Measurements from ENCODE around the gene HS3ST3B1. TPM values are rescaled to one million over a fixed set of nuclear protein-coding genes. Genes with fewer than 3 reads are reported as not detected.
A peak's percentile ranks its signal among the peaks of the same experiment; 100 is the strongest.

The HS3ST3B1 gene
- total and polyA plus RNA-seq, 2 of the 4 experiments (the other 2 are of a cell fraction): 3.1 to 4.3 TPM

DNA sequence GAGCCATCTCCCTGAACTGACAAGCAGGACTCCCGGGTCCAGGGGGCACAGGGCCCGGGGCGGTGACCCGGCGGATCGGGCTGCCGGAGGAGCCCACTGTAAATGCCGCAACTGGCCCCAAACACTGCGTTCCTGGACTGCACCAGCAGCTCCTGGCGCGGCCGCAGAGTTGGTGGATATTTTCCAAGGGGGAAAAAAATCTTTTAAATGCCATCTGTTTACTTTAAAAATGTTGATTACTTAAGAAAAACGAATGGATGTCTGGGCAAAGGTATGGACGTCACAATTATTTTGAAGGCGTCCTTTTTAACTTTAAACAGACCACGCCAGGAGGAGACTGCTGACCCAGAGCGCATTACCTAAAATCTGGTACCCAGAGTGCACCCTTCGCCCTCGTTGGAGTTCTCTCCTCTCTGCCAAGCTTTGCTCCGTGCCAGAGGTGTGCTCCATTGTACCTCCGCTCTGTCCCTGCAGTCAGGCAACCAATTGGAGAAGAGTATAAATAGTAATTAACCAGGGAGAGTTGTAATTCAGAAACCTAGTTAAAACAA lies 3.4 kb downstream of the HS3ST3B1 start:
- 0 out of 2 replicates have a peak overlapping the region, but pooled peaks have one; percentile 67 for H2AK5ac ChIP-seq (ENCODE audit: low read depth, low read length)
- H3K4me3 ChIP-seq (ENCODE audit: insufficient read depth, low read depth, low read length): peak overlapping the region; percentile 95
- peaks cover 15 to 40% of the 10 kb centered on the region in 2 experiments for H3K79me1 ChIP-seq (ENCODE audit: low read depth in 1 of 2, low read length in 2 of 2)
- no TSS peak for BruUV-seq (replicated peaks)
- ChIA-PET POLR2A (ENCODE audit: unreplicated experiment) (no interaction called here), CTCF (interaction anchor here (0.8 to 1.4 kb wide), 2 partner anchors 623 to 853 kb away, joined by 3 read pairs; no protein-coding TSS in a partner anchor)
- H3K56ac ChIP-seq (ENCODE audit: extremely low read depth, insufficient read depth, low read length): no peak overlapping the region
- H3K27me3 ChIP-seq (ENCODE audit: control insufficient read depth, insufficient read depth, low read length): no peaks in the 10 kb centered on the region
- H2BK120ac ChIP-seq (ENCODE audit: low read depth, low read length): peak overlapping the region; percentile 79
- in situ Hi-C loops (cut with MboI; ENCODE audit: low sequenced_read_pairs) (loop anchor here (5.0 to 10.0 kb wide), 3 partner anchors 239 to 967 kb away; partner anchors contain the start of gene COX10), intact Hi-C loops (cut with micrococcal nuclease) (loop anchor here (2.0 to 5.0 kb wide), 2 partner anchors 435 to 868 kb away; no protein-coding TSS in a partner anchor), dilution Hi-C loops (cut with HindIII; ENCODE audit: low sequenced_read_pairs, unreplicated experiment) (no loop called here)
- peak overlapping the region; percentile 62; the same call in 1 of the 2 replicates for H3K4ac ChIP-seq (ENCODE audit: low read depth, low read length)
- ATAC-seq (ENCODE audit: low read depth) (no peak), DNase-seq (no peak)
- peak overlapping the region; percentile 80 for H2AFZ ChIP-seq (replicated peaks; ENCODE audit: low read length, poor library complexity)
- H3K27ac ChIP-seq (ENCODE audit: insufficient read depth, low read length): peak overlapping the region; percentile 44
- peak overlapping the region; percentile 51 to 70; a peak in 2 of 4 replicates for H4K8ac ChIP-seq (ENCODE audit: low read depth in 2 of 2, low read length in 2 of 2)
- H3K23ac ChIP-seq (ENCODE audit: low read depth, low read length): peak overlapping the region; percentile 90
- H3K9me1 ChIP-seq (ENCODE audit: insufficient read depth, low read length): peaks cover 8% of the 10 kb centered on the region; the same call in 1 of the 2 replicates
- H3K9ac ChIP-seq (ENCODE audit: low read depth, low read length): peak overlapping the region; percentile 42; the same call in 1 of the 2 replicates
- peak overlapping the region; percentile 43; the same call in 1 of the 2 replicates for H2BK20ac ChIP-seq (ENCODE audit: low read depth, low read length)
- H4K5ac ChIP-seq (ENCODE audit: low read depth, low read length): peak overlapping the region; percentile 23; the same call in 1 of the 2 replicates
- H3K4me2 ChIP-seq (ENCODE audit: low read depth, low read length): peak overlapping the region; percentile 75
- peaks cover 3% of the 10 kb centered on the region for H3K36me3 ChIP-seq (ENCODE audit: control insufficient read depth, insufficient read depth, low read length)
- H3K18ac ChIP-seq (ENCODE audit: low read depth, low read length): no peak overlapping the region; the same call in 1 of the 2 replicates
- H3K14ac ChIP-seq (replicated peaks; ENCODE audit: low read depth, low read length): peak overlapping the region; percentile 55
- peak overlapping the region; percentile 66; the same call in 1 of the 2 replicates for H4K91ac ChIP-seq (ENCODE audit: insufficient read depth, low read depth, low read length)
- H3K4me1 ChIP-seq (ENCODE audit: control insufficient read depth, insufficient read depth, low read length): peaks cover 12% of the 10 kb centered on the region
- no peaks in the 10 kb centered on the region for H3K9me3 ChIP-seq (ENCODE audit: control insufficient read depth, insufficient read depth, low read length)
- peak overlapping the region; percentile 28 for H2BK5ac ChIP-seq (ENCODE audit: low read depth, low read length, poor library complexity, severe bottlenecking)
- peak overlapping the region; percentile 63; the same call in 2 of the 3 replicates for H2BK15ac ChIP-seq (ENCODE audit: low read depth, low read length)
- peak overlapping the region; percentile 7 for H2AK9ac ChIP-seq (replicated peaks; ENCODE audit: low read depth, low read length, poor library complexity)
- H4K20me1 ChIP-seq (ENCODE audit: insufficient read depth, low read length): peaks cover 18% of the 10 kb centered on the region; the same call in 1 of the 2 replicates
- WGBS, 2 experiments (ENCODE audit: extremely low coverage in 2 of 2, insufficient read length in 1 of 2): no CpG with 5 or more reads among the region's 21 CpGs
- TF ChIP-seq POLR2A (IDR thresholded peaks at IDR 0.05; ENCODE audit: low read depth, low read length) (no peak), CHD1 (IDR thresholded peaks at IDR 0.05; ENCODE audit: low read depth, low read length) (no peak), RCOR1 (IDR thresholded peaks at IDR 0.05; ENCODE audit: insufficient replicate concordance, low read length) (no peak), MAZ (IDR thresholded peaks at IDR 0.05; ENCODE audit: borderline replicate concordance, low read depth, low read length) (no peak), MXI1 (IDR thresholded peaks at IDR 0.05; ENCODE audit: borderline replicate concordance, low read depth, low read length) (no peak), BHLHE40 (IDR thresholded peaks at IDR 0.05; ENCODE audit: low read depth, low read length) (no peak), RAD21 (IDR thresholded peaks at IDR 0.05; ENCODE audit: low read length) (no peak), USF2 (IDR thresholded peaks at IDR 0.05; ENCODE audit: low read depth, low read length) (no peak), MAFK (IDR thresholded peaks at IDR 0.05; ENCODE audit: low read depth, low read length) (no peak), RFX5 (IDR thresholded peaks at IDR 0.05; ENCODE audit: low read depth, low read length) (no peak), CEBPB (IDR thresholded peaks at IDR 0.05; ENCODE audit: low read depth, low read length) (no peak), SMC3 (IDR thresholded peaks at IDR 0.05; ENCODE audit: low read depth, low read length) (no peak)
- TF ChIP-seq, protein P1, sequence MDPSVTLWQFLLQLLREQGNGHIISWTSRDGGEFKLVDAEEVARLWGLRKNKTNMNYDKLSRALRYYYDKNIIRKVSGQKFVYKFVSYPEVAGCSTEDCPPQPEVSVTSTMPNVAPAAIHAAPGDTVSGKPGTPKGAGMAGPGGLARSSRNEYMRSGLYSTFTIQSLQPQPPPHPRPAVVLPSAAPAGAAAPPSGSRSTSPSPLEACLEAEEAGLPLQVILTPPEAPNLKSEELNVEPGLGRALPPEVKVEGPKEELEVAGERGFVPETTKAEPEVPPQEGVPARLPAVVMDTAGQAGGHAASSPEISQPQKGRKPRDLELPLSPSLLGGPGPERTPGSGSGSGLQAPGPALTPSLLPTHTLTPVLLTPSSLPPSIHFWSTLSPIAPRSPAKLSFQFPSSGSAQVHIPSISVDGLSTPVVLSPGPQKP (IDR thresholded peaks at IDR 0.05; ENCODE audit: borderline replicate concordance, low read depth, low read length): no peak
- TF ChIP-seq, protein P2, sequence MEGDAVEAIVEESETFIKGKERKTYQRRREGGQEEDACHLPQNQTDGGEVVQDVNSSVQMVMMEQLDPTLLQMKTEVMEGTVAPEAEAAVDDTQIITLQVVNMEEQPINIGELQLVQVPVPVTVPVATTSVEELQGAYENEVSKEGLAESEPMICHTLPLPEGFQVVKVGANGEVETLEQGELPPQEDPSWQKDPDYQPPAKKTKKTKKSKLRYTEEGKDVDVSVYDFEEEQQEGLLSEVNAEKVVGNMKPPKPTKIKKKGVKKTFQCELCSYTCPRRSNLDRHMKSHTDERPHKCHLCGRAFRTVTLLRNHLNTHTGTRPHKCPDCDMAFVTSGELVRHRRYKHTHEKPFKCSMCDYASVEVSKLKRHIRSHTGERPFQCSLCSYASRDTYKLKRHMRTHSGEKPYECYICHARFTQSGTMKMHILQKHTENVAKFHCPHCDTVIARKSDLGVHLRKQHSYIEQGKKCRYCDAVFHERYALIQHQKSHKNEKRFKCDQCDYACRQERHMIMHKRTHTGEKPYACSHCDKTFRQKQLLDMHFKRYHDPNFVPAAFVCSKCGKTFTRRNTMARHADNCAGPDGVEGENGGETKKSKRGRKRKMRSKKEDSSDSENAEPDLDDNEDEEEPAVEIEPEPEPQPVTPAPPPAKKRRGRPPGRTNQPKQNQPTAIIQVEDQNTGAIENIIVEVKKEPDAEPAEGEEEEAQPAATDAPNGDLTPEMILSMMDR (conservative IDR thresholded peaks at IDR 0.05; ENCODE audit: low read depth, low read length): no peak
